Endothelial cell of umbilical vein (primary cell): ENCODE data around the gene TSPAN4.

ENCODE experiments used
- EZH2 ChIP-seq: IDR thresholded peaks from 2 replicates; pipeline ENCODE4 v1.6.1; 2012; ENCODE audit warnings: borderline replicate concordance, low read depth, mild to moderate bottlenecking, moderate library complexity, low read length, inconsistent platforms; ENCODE audit not compliant: severe bottlenecking
- JUN ChIP-seq: IDR thresholded peaks from 2 replicates; pipeline ENCODE4 v1.6.1; 2011; ENCODE audit warnings: borderline replicate concordance, low read depth; ENCODE audit not compliant: insufficient read length, insufficient read depth
- POLR2A ChIP-seq: IDR thresholded peaks from 2 replicates; pipeline ENCODE4 v1.6.1; 2012; ENCODE audit warnings: low read depth, mild to moderate bottlenecking, control low read depth, low read length
- TF ChIP-seq, protein P1 (sequence below): IDR thresholded peaks from 2 replicates; pipeline ENCODE4 v1.6.1; 2011; ENCODE audit not compliant: insufficient read depth, insufficient read length
- TF ChIP-seq, protein P2 (sequence below), 2 donors: IDR thresholded peaks; 1 replicate in 1 of 2; 2 replicates in 1 of 2; pipeline ENCODE4 v1.5.1; 2011; ENCODE audit warnings: low read length in 2 of 2, mild to moderate bottlenecking in 2 of 2, moderate library complexity in 2 of 2, control low read depth in 1 of 2, inconsistent platforms in 1 of 2, low read depth in 1 of 2; ENCODE audit not compliant: insufficient read depth in 1 of 2; ENCODE audit errors: extremely low read depth in 1 of 2

GRCh38 chr11:824942-825341, 17.7 kb upstream of the TSPAN4 start:
- TF ChIP-seq, protein P1, sequence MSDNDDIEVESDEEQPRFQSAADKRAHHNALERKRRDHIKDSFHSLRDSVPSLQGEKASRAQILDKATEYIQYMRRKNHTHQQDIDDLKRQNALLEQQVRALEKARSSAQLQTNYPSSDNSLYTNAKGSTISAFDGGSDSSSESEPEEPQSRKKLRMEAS: no peak
- TF ChIP-seq EZH2 (no peak), JUN (no peak), POLR2A (no peak)
- TF ChIP-seq, protein P2, sequence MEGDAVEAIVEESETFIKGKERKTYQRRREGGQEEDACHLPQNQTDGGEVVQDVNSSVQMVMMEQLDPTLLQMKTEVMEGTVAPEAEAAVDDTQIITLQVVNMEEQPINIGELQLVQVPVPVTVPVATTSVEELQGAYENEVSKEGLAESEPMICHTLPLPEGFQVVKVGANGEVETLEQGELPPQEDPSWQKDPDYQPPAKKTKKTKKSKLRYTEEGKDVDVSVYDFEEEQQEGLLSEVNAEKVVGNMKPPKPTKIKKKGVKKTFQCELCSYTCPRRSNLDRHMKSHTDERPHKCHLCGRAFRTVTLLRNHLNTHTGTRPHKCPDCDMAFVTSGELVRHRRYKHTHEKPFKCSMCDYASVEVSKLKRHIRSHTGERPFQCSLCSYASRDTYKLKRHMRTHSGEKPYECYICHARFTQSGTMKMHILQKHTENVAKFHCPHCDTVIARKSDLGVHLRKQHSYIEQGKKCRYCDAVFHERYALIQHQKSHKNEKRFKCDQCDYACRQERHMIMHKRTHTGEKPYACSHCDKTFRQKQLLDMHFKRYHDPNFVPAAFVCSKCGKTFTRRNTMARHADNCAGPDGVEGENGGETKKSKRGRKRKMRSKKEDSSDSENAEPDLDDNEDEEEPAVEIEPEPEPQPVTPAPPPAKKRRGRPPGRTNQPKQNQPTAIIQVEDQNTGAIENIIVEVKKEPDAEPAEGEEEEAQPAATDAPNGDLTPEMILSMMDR (IDR thresholded peaks at IDR 0.05; ENCODE audit: extremely low read depth in 1 of 2, insufficient read depth in 1 of 2, low read depth in 1 of 2, low read length in 2 of 2): no peak
